UCSD-AML1 (cell line): ENCODE results near the gene PGR.

Experiments
- DNase-seq: peaks from one replicate; lab custom pipeline; 2025; ENCODE audit not compliant: unreplicated experiment; lab: John Stamatoyannopoulos, UW

Gene PGR

GRCh38 chr11:101011881-101012280, 117.7 kb downstream of the PGR start:
- no peak for DNase-seq

GRCh38 chr11:101010899-101011298, 118.7 kb downstream of the PGR start:
- DNase-seq = no peak

DNA sequence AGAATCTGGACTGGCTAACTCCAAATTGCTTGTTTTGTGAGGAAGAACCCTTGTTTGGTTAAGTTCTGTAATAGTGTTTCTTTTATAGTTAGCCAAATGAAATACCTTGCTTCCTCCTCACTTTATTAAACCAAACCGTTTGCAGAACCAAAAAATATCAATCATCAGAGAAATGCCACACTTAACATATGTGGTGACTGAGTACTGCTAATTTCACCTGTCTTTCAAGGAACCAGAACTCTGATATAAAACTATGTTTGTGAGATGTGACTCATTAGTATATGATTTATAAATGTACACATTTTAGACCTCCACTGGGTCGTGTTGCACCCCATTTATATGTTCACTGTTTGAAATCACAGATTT, 119.9 kb downstream of the PGR start:
- DNase-seq = no peak

DNA sequence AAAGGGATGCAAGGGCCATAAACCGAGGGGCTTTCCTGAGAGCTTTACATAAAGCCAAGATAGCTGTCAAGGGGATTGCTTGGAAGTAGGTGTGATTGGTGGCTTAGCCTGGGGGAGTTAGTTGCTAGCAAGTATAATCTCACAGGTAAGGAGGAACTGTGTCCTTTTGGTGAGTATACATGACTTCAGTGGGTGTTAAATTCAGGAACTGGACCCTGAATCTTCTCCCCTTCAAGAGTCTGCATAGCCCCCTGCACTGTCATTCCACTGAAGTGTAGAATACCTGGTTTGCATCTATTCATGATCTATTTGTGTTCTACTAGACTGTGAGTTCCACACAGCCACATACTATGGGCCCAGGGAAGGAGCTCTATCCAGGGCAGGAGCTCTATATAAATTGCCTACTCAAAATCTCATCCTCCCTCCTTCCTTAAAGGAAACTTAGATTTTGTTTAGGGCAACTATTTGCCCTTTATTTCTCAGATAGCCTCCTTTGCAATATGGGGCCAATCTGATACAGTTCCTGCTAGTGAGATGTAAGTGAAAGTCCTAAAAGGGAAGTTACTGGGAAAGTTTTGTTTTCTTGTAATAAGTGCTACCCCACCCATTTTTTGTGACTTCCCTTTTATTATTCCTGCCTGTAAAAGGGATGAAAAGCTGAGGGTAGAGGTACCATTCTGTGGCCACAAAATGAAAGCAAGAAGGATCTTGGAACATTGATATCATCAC, 120.5 kb downstream of the PGR start:
- DNase-seq = no peak

GRCh38 chr11:101003468-101003867, 126.1 kb downstream of the PGR start:
- DNase-seq = no peak

DNA sequence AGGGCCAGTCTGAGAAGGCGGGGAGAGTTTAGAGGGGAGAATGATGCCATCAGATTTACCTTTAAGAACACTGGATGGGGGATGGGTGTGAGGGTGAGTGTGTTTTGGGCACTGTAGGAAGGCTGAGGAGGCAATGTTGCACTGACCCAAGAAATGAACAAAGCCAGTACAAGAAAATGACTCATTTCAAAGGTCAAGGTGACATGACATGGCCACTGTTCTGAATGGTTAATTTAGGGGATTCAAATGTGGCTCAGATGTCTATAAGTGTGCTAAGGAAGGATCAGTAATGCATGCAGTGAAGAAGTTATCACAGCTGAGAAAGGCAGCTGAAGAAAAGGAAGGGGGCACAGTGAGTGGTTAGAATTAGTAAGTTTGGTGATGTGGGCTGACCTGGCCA, 129.9 kb downstream of the PGR start:
- no peak for DNase-seq

DNA sequence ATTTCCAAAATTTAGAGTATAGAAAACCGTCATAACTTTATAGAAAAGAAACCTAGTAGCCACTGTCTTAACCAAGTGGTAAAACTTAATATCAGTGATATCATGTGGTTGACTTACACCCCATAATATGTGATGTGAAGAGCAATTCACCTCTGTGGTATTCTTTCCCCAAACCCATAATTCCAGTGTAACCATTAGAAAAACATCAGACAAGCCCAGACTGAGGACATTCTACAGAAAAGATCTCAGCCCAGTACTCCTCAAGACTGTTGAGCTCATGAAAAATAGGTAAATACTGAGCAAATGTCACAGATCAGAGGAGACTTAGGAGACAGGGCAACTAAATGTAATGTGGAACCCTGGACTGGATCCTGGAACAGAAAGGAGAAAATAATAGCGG, 134.6 kb downstream of the PGR start:
- no peak for DNase-seq

- DNase-seq = no peak
These were observed 138.1 kb downstream of the PGR start for GRCh38 chr11:100991541-100991940.

DNA sequence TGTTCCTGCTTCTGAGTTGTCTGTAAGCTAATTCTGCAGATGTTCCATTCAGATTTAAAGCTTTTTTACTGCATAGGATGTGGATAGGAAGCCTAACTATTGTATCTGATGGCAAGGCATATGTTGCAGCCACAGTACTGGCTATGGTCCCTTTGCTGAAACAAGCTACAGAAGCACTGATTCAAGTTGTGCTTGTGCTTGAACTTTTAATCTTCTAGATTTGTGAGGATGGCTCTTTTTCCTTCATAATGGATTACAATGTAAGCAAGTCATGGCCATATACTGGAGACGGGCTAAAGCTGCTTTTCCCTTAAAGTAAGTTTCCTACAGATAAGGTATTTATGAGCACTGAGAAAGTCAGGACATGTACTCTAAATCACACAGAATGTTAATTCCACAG, 138.7 kb downstream of the PGR start:
- DNase-seq = no peak

DNA sequence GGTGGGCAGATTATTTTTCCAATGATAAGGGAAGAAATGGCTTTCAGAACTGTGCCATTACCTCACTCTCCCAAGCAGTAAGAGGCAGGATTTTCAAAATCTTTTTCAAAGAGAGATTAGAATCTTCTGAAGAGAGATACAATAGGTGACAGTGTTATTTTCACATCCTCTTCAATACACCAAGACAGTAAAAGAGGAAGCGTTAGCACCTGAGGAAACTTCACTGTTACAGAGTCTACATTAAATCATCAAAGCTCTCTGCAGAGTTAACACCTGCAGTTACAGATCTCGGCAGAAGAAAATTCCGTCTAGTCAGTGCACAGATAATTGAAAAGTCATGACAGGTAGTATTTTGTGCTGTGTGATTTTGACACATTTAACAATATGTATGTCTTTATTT, 144.9 kb downstream of the PGR start:
- DNase-seq = no peak

DNA sequence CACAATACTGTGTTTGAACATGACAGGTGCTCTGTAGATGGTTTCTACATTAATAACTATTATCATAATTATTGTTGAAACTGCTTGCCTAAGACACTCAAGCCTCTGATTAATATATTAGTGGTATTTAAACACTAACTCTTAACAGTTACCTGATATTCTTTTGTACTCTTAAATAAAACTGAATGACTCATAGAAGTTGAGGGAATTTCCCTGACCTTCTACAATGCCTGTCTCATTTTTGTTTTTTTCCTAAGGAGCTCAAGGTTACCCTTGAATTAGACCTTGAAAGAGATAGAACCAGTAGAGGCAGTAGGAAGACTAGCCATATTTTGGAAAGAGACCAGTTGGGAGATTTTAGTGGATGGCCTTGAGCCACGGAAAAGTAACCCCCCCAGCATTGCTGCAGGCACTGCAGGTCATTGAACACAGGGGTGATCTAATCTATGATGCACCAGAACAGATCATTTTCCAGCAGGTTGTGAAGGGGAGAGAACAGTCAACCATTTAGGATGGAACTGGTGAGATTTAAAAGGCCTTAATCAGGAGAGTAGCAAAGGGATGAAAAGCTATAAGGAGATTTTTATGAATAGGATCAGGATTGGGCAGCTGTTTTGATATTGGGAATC, 148.3 kb downstream of the PGR start:
- DNase-seq = no peak

- no peak for DNase-seq
These were observed 149.5 kb downstream of the PGR start for GRCh38 chr11:100980156-100980555.
